Ovary (tissue), 9 donors: Measurements from ENCODE around the gene ATP8B1. TPM values are rescaled to one million over a fixed set of nuclear protein-coding genes. Genes with fewer than 3 reads are reported as not detected.

Experiments
- DNase-seq, 5 donors: peaks; one replicate each; pipeline ENCODE4 v3.0.0-alpha.2; 2019 to 2020
- H3K27ac ChIP-seq, 2 donors: fragments of 200-600 bp; one replicate each; pipeline versions ENCODE4 v1.5.1 to v1.8.0; 2019 to 2022
- H3K27me3 ChIP-seq: fragments of 200-600 bp; one replicate; pipeline ENCODE4 v1.8.0; 2022
- H3K36me3 ChIP-seq: fragments of 200-600 bp; sonication (generic); one replicate; pipeline ENCODE4 v1.5.1; 2019
- H3K4me1 ChIP-seq: one replicate; pipeline ENCODE4 v1.8.1; 2013; ENCODE audit warnings: mild to moderate bottlenecking, moderate library complexity; ENCODE audit not compliant: insufficient read depth
- H3K4me3 ChIP-seq: fragments of 200-600 bp; sonication (generic); one replicate; pipeline ENCODE4 v1.5.1; 2017
- H3K9me3 ChIP-seq, 2 donors: fragments of 200-600 bp in 1 of 2; sonication (generic) in 1 of 2; one replicate each; pipeline versions ENCODE4 v1.5.1 to v1.8.1; 2013 to 2019; ENCODE audit warnings: mild to moderate bottlenecking in 1 of 2, moderate library complexity in 1 of 2
- CTCF ChIP-seq, 3 donors: fragments of 450-650 bp in 2 of 3; fragments of 200-600 bp in 1 of 3; IDR thresholded peaks; one replicate each; pipeline versions ENCODE4 v1.5.1 to v1.8.0; 2016 to 2022; ENCODE audit warnings: antibody characterized with exemption in 3 of 3, mild to moderate bottlenecking in 1 of 3
- EP300 ChIP-seq: sonication (generic); formaldehyde crosslinking; IDR thresholded peaks from one replicate; pipeline ENCODE4 v1.6.1; 2017; ENCODE audit warnings: antibody characterized with exemption
- POLR2A ChIP-seq: fragments of 450-650 bp; IDR thresholded peaks from one replicate; pipeline ENCODE4 v1.6.1; 2017; ENCODE audit warnings: antibody characterized with exemption, mild to moderate bottlenecking, moderate library complexity
- WGBS, 3 donors: extraction: QIAGEN DNeasy Blood & Tissue Kit in 1 of 3; methylation state at CpG; one replicate each; pipeline versions ENCODE4 v1.1.5 to v1.1.7; 2013 to 2017; 5-methylcytosine and 5-hydroxymethylcytosine counted together
- intact Hi-C, 4 donors: fragments of 100-400 bp; cut with DNase I; formaldehyde crosslinking; loops; one replicate each; pipeline versions ENCODE4 v1.11.0 to v1.15.1; 2022 to 2023
- polyA plus RNA-seq, 2 donors: library from polyadenylated mRNA; stranded (reverse); fragments of 200-250 nt in 1 of 2; fragments of 350-450 nt in 1 of 2; fragmentation: Illumina TruSeq in 1 of 2; extraction: RNeasy Lipid Tissue Mini Kit (QIAGEN cat#74804) in 1 of 2; gene quantifications; one replicate each; pipeline ENCODE4 v1.2.3, GENCODE V29; 2013 to 2014
- total RNA-seq, 7 donors: library from RNA; depleted of rRNA in 2 of 7; stranded (reverse); fragments of >200 nt in 2 of 7; fragmentation: NEBNext Ultra II Directional in 3 of 7; extraction: Animal tissue kit (Norgen Biotek cat#: 25700) in 3 of 7; gene quantifications; one replicate each; pipeline versions ENCODE4 v1.1.0 to v1.2.4, GENCODE V29; 2016 to 2023
- donor health status: DM: no; HTN: no; CAD: no; lungs with moderate emphysema.
- donor health status: DM: no; HTN: no; CAD: no.
- donor health status: Bipolar disorder and iron deficiency.
- donor health status: DM: yes; HTN: yes; CAD: no.
- donor health status: DM: no; HTN: no; CAD: no.
- donor health status: DM: yes; HTN: yes; CAD: no.

The ATP8B1 gene
- total and polyA plus RNA-seq, 9 donors, result 1.4 to 13.2 (median 5.2) TPM

DNA sequence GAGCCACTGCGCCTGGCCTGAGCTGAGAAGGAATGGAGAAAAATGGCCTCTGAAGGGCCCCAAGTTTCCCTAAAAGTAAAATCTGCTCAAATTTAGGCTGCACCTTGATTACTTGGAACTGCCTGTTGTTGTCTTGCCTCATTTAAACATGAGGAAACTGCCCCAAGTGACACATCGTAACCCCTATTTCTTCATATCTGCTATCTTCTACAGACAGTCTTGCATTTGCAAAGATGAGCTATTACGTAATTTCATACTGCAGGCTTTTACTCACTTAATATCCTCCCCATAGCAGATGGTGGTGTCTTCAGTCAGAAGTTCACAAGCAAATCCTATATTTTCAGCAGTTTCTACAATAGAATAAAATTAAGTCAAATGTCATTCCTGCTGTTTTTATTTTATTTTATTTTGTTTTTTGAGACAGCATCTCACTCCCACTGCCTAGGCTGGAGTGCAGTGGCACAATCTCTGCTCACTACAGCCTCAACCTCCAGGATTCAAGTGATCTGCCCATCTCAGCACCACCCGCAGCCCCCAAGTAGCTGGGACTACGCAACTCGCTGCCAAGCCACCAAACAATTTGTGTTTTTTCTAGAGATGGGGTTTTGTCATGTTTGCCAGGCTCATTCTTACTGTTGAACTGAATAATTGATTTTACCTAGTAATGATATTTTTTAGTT, 136.2 kb downstream of the ATP8B1 start:
- H3K27ac ChIP-seq, result no peak overlapping the region
- no peaks in the 10 kb centered on the region for H3K4me1 ChIP-seq
- no peaks in the 10 kb centered on the region for H3K27me3 ChIP-seq
- no peak for TF ChIP-seq POLR2A
- TF ChIP-seq CTCF (IDR thresholded peaks at IDR 0.05), result no peak
- TF ChIP-seq EP300, result no peak
- intact Hi-C loops, result no loop called here
- no peaks in the 10 kb centered on the region for H3K9me3 ChIP-seq
- DNase-seq, result no peak
- no peaks in the 10 kb centered on the region for H3K36me3 ChIP-seq
- 73 to 81% (median 77%) methylated on average over 6 of the region's 6 CpGs for WGBS, 3 donors
- no peak overlapping the region for H3K4me3 ChIP-seq

- Histone ChIP-seq H3K4me3 (no peak overlapping the region), H3K9me3 (no peaks in the 10 kb centered on the region), H3K4me1 (no peaks in the 10 kb centered on the region), H3K27ac (no peak overlapping the region), H3K36me3 (no peaks in the 10 kb centered on the region), H3K27me3 (no peaks in the 10 kb centered on the region)
- no peak for DNase-seq
- TF ChIP-seq CTCF (IDR thresholded peaks at IDR 0.05) (no peak), POLR2A (no peak), EP300 (no peak)
- WGBS, 3 donors, result 36 to 73% (median 68%) methylated on average over 2 of the region's 2 CpGs
- intact Hi-C loops, result loop anchor here in 1 of 4 donors (5.0 kb wide), 1 partner anchor 1538 kb away; no protein-coding TSS in a partner anchor
Observed at GRCh38 chr18:57664568-57665165, 138.4 kb downstream of the ATP8B1 start.

- H3K27me3 ChIP-seq, result no peaks in the 10 kb centered on the region
- H3K9me3 ChIP-seq, result no peaks in the 10 kb centered on the region
- no peak for DNase-seq
- no peak overlapping the region for H3K4me3 ChIP-seq
- 76 to 82% (median 78%) methylated on average over 11 of the region's 11 CpGs for WGBS, 3 donors
- intact Hi-C loops, result loop anchor here in 1 of 4 donors (5.0 kb wide), 1 partner anchor 1541 kb away; no protein-coding TSS in a partner anchor
- H3K36me3 ChIP-seq, result no peaks in the 10 kb centered on the region
- TF ChIP-seq CTCF (IDR thresholded peaks at IDR 0.05) (no peak), EP300 (no peak), POLR2A (no peak)
- H3K4me1 ChIP-seq, result no peaks in the 10 kb centered on the region
- H3K27ac ChIP-seq, result no peak overlapping the region
Observed at GRCh38 chr18:57660961-57661360, 142.2 kb downstream of the ATP8B1 start.

DNA sequence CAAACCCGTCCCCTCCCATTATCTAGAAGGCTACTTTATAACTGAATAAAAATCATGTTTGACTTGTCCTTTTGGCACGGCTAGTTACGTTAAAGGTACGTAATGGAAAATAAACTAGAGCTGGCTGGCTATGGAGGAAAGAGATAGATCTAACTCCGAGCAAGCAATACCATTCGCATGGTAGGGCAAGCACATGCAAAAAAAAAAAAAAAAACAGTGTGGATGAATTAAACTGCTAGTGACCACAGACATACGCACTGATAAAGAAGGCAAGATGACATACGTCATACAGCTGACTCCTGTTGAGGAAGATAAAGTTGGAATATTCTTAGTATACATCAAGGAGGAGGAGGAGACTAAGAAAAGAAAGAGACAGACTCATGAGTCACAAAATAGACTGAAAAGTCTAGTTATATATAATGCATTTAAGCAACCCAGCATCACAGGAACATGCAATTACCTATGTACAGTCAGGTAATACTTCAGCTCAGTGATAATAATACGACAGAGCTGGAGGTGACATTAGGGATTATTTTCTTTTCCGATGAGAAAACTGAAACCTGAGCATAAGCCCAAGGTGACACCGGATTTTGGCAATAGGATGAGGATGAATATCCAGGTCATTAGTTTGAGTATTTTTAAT, 143.5 kb downstream of the ATP8B1 start:
- intact Hi-C loops, result loop anchor here in 1 of 4 donors (5.0 kb wide), 1 partner anchor 1543 kb away; no protein-coding TSS in a partner anchor
- H3K27me3 ChIP-seq, result no peaks in the 10 kb centered on the region
- TF ChIP-seq POLR2A (no peak), CTCF (IDR thresholded peaks at IDR 0.05) (no peak), EP300 (no peak)
- H3K36me3 ChIP-seq, result no peaks in the 10 kb centered on the region
- H3K9me3 ChIP-seq, result peaks cover 0 to 5% of the 10 kb centered on the region in 2 donors
- 79 to 93% (median 90%) methylated on average over 11 of the region's 11 CpGs for WGBS, 3 donors
- no peak overlapping the region for H3K4me3 ChIP-seq
- no peak for DNase-seq
- no peaks in the 10 kb centered on the region for H3K4me1 ChIP-seq
- no peak overlapping the region for H3K27ac ChIP-seq
